ENCODE results near the gene MIA2.

MIA2 gene

GRCh38 chr14:39372656-39373055 is 138.9 kb downstream of the MIA2 start:
- no peak for DNase-seq (ENCODE audit: low read depth, low spot score)
- no peak overlapping the region for H3K4me3 ChIP-seq (ENCODE audit: low read length)

GRCh38 chr14:39374851-39375250 is 141.1 kb downstream of the MIA2 start:
- H3K4me3 ChIP-seq (ENCODE audit: low read length) = no peak overlapping the region
- DNase-seq (ENCODE audit: low read depth, low spot score) = no peak

GRCh38 chr14:39376667-39377403 is 143.1 kb downstream of the MIA2 start:
- H3K4me3 ChIP-seq (ENCODE audit: low read length) = no peak overlapping the region
- peak; percentile 28 for DNase-seq (ENCODE audit: low read depth, low spot score)

- H3K4me3 ChIP-seq (ENCODE audit: low read length) = no peak overlapping the region
- no peak for DNase-seq (ENCODE audit: low read depth, low spot score)
Observed at GRCh38 chr14:39381366-39381765, 147.7 kb downstream of the MIA2 start.

- H3K4me3 ChIP-seq (ENCODE audit: low read length) = no peak overlapping the region
- DNase-seq (ENCODE audit: low read depth, low spot score) = no peak
Observed at GRCh38 chr14:39382463-39382862, 148.7 kb downstream of the MIA2 start.

- H3K4me3 ChIP-seq (ENCODE audit: low read length) = no peak overlapping the region
- peak; percentile 85 for DNase-seq (ENCODE audit: low read depth, low spot score)
Observed at GRCh38 chr14:39383026-39383660, 149.4 kb downstream of the MIA2 start.

DNA sequence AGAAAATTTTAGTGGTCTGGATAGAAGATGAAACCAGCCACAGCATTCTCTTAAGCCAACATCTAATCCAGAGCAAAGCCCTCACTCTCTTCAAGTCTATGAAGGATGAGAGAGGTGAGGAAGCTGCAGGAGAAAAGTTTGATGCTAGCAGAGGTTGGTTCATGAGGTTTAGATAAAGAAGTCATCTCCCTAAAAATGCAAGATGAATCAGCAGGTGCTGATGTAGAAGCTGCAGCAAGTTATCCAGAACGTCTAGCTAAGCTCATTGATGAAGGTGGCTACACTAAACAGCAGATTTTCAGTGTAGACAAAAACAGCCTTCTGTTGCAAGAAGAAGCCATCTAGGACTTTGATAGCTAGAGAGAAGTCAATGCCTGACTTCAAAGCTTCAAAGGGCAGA is 150.0 kb downstream of the MIA2 start:
- DNase-seq (ENCODE audit: low read depth, low spot score) = peak; percentile 41
- H3K4me3 ChIP-seq (ENCODE audit: low read length) = no peak overlapping the region

DNA sequence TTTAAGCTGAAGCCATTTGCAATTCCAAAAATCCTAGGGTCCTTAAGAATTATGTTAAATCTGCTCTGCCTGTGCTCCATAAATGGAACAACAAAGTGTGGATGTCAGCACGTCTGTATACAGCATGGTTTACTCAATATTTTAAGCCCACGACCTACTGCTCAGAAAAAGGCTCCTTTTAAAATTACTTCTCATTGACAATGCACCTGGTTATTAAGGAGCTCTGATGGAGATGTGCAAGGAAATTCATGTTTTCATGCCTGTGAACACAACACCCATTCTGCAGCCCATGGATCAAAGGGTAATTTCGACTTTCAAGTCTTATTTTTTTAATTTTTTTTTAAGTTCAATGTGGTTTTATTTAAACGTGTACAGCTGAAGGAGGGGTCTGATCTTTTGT is 150.5 kb downstream of the MIA2 start:
- H3K4me3 ChIP-seq (ENCODE audit: low read length) = no peak overlapping the region
- DNase-seq (ENCODE audit: low read depth, low spot score) = no peak

GRCh38 chr14:39393289-39393688 is 159.6 kb downstream of the MIA2 start:
- H3K4me3 ChIP-seq (ENCODE audit: low read length) = no peak overlapping the region
- DNase-seq (ENCODE audit: low read depth, low spot score) = no peak

GRCh38 chr14:39395555-39396254 is 162.0 kb downstream of the MIA2 start:
- no peak for DNase-seq (ENCODE audit: low read depth, low spot score)

DNA sequence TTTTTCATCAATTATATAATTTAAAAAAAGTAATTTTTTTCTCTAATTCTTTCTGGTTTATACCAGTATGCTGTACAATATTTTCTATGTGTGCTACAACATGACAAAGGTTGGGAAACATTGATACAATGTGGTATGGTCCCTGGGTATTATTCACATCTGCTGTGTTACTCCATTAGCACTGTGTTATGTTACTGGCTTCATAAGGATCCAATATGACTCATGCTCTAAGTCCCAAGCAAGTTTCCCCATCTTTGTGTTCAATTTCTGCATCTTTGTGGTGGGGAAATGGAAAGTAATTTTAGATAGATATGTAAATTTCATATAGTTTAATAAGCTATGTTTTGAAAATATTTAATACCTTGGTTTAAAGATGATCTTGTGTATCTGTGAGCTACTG is 162.7 kb downstream of the MIA2 start:
- no peak overlapping the region for H3K4me3 ChIP-seq (ENCODE audit: low read length)
- DNase-seq (ENCODE audit: low read depth, low spot score) = no peak

More at GRCh38 chr14:39395555-39396254, 162.0 kb downstream of the MIA2 start:
- no peak overlapping the region for H3K4me3 ChIP-seq (ENCODE audit: low read length)

GRCh38 chr14:39398382-39398781 is 164.7 kb downstream of the MIA2 start:
- no peak overlapping the region for H3K4me3 ChIP-seq (ENCODE audit: low read length)
- no peak for DNase-seq (ENCODE audit: low read depth, low spot score)

GRCh38 chr14:39406560-39406959 is 172.8 kb downstream of the MIA2 start:
- H3K4me3 ChIP-seq (ENCODE audit: low read length) = no peak overlapping the region
- no peak for DNase-seq (ENCODE audit: low read depth, low spot score)

GRCh38 chr14:39416072-39416471 is 182.4 kb downstream of the MIA2 start:
- no peak overlapping the region for H3K4me3 ChIP-seq (ENCODE audit: low read length)
- DNase-seq (ENCODE audit: low read depth, low spot score) = no peak

DNA sequence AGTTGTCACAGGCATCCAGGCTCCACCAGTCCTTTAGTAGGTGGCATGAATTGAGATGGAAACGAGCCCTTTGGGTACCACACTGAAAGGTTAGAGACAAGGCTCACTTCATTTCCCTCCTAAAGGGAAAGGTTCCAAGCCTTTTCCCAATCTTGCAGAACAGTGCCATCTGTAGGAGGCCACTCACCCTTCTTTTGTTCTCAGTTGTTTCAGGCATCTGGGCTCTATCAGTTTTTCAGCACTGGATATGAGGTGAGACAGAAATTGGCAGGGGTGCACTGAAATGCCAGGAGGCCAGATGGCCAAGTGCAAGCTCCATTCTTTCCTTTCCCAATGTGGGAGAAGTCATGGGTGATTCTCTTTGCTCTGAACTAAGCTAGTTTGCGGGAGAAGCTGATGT is 183.3 kb downstream of the MIA2 start:
- H3K4me3 ChIP-seq (ENCODE audit: low read length) = no peak overlapping the region
- DNase-seq (ENCODE audit: low read depth, low spot score) = no peak

- no peak for DNase-seq (ENCODE audit: low read depth, low spot score)
- no peak overlapping the region for H3K4me3 ChIP-seq (ENCODE audit: low read length)
Observed at GRCh38 chr14:39419272-39419671, 185.6 kb downstream of the MIA2 start.

- DNase-seq (ENCODE audit: low read depth, low spot score) = no peak
- no peak overlapping the region for H3K4me3 ChIP-seq (ENCODE audit: low read length)
Observed at GRCh38 chr14:39422243-39422642, 188.5 kb downstream of the MIA2 start.

DNA sequence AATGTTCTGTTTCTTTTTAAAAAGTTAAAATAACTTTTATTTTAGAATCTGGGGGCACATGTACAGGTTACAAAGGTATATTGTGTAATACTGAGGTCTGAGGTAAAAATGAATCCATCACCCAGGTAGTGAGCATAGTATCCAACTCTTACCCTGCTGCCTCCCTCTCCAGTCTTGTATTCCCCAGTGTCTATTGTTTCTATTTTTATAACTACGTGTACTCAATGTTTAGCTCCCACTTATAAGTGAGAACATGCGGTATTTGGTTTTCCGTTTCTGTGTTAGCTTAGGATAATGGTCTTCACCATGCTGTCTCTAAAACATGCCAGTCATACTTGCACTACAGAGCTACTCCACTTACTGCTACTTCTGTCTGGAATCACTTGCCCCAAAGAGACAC is 190.1 kb downstream of the MIA2 start:
- no peak overlapping the region for H3K4me3 ChIP-seq (ENCODE audit: low read length)
- no peak for DNase-seq (ENCODE audit: low read depth, low spot score)

- no peak overlapping the region for H3K4me3 ChIP-seq (ENCODE audit: low read length)
- no peak for DNase-seq (ENCODE audit: low read depth, low spot score)
Observed at GRCh38 chr14:39425947-39426346, 192.2 kb downstream of the MIA2 start.

DNA sequence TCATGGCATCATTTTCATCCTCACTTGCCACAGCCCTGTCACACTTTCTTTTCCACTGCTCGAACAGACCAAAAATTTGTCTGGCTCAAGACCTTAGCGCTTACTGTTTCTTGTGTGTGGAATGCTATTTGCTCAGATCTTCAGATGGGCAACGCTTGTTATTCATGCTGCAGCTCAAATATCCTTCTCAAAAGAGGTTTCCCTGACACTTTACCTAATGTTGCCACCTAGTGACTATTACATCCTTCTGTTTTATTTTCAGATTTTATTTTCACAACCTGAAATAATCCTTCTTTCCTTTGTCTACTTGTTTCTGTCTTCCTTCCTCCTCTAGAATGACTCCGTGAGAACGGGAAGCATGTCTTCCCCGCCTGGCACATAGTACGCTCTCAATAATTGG is 192.9 kb downstream of the MIA2 start:
- peak; percentile 50 for DNase-seq (ENCODE audit: low read depth, low spot score)
- H3K4me3 ChIP-seq (ENCODE audit: low read length) = no peak overlapping the region
